HEK293T (cell line): ENCODE results near the gene DENND4C.

Experiments
- CTCF ChIA-PET: fragments of 350-600 bp; formaldehyde crosslinking; extraction: SDS; loops from one replicate; lab custom pipeline; 2021; ENCODE audit warnings: antibody characterized with exemption, inconsistent platforms; lab: Yijun Ruan, JAX
- POLR2A ChIA-PET: fragments of 350-600 bp; formaldehyde crosslinking; extraction: SDS; loops from one replicate; lab custom pipeline; 2020; ENCODE audit warnings: antibody characterized with exemption, inconsistent platforms; lab: Yijun Ruan, JAX
- DNase-seq: peaks from one replicate; pipeline ENCODE4 v3.0.0; 2012; ENCODE audit warnings: mixed read lengths; ENCODE audit errors: extremely low spot score
- ARNT ChIP-seq: fragments of 450-650 bp; IDR thresholded peaks from 2 replicates; pipeline ENCODE4 v1.6.1; 2017; ENCODE audit warnings: mild to moderate bottlenecking
- BHLHE40 ChIP-seq: fragments of 450-650 bp; IDR thresholded peaks from 2 replicates; pipeline ENCODE4 v1.6.1; 2016; ENCODE audit warnings: mild to moderate bottlenecking, moderate library complexity, borderline replicate concordance
- CTBP1 ChIP-seq: fragments of 450-650 bp; IDR thresholded peaks from 2 replicates; pipeline ENCODE4 v1.6.1; 2016; ENCODE audit warnings: borderline replicate concordance
- ELF4 ChIP-seq: fragments of 450-650 bp; IDR thresholded peaks from 2 replicates; pipeline ENCODE4 v1.6.1; 2017; ENCODE audit warnings: antibody characterized with exemption
- FOXA1 ChIP-seq: fragments of 450-650 bp; IDR thresholded peaks from 2 replicates; pipeline ENCODE4 v1.6.1; 2016; ENCODE audit warnings: mild to moderate bottlenecking
- FOXK2 ChIP-seq: fragments of 450-650 bp; IDR thresholded peaks from 2 replicates; pipeline ENCODE4 v1.6.1; 2016; ENCODE audit warnings: mild to moderate bottlenecking
- FOXM1 ChIP-seq: fragments of 450-650 bp; IDR thresholded peaks from 2 replicates; pipeline ENCODE4 v1.6.1; 2017; ENCODE audit warnings: mild to moderate bottlenecking, borderline replicate concordance
- HDGF ChIP-seq: fragments of 450-650 bp; IDR thresholded peaks from 2 replicates; pipeline ENCODE4 v1.6.1; 2017; ENCODE audit warnings: antibody characterized with exemption, borderline replicate concordance
- L3MBTL2 ChIP-seq: fragments of 450-650 bp; conservative IDR thresholded peaks from 2 replicates; pipeline ENCODE4 v1.6.1; 2016; ENCODE audit warnings: mild to moderate bottlenecking
- LEF1 ChIP-seq: fragments of 450-650 bp; IDR thresholded peaks from 2 replicates; pipeline ENCODE4 v1.6.1; 2017; ENCODE audit warnings: mild to moderate bottlenecking, borderline replicate concordance
- NFRKB ChIP-seq: fragments of 450-650 bp; IDR thresholded peaks from 2 replicates; pipeline ENCODE4 v1.6.1; 2016; ENCODE audit warnings: mild to moderate bottlenecking, moderate library complexity
- PKNOX1 ChIP-seq: fragments of 450-650 bp; IDR thresholded peaks from 2 replicates; pipeline ENCODE4 v1.6.1; 2016
- SP1 ChIP-seq: fragments of 450-650 bp; IDR thresholded peaks from 2 replicates; pipeline ENCODE4 v1.6.1; 2017
- SUZ12 ChIP-seq: fragments of 450-650 bp; IDR thresholded peaks from 2 replicates; pipeline ENCODE4 v1.6.1; 2016; ENCODE audit warnings: mild to moderate bottlenecking
- TARDBP ChIP-seq: fragments of 450-650 bp; IDR thresholded peaks from 2 replicates; pipeline ENCODE4 v1.6.1; 2016
- ZNF384 ChIP-seq: fragments of 450-650 bp; IDR thresholded peaks from 2 replicates; pipeline ENCODE4 v1.6.1; 2016

Gene DENND4C

DNA sequence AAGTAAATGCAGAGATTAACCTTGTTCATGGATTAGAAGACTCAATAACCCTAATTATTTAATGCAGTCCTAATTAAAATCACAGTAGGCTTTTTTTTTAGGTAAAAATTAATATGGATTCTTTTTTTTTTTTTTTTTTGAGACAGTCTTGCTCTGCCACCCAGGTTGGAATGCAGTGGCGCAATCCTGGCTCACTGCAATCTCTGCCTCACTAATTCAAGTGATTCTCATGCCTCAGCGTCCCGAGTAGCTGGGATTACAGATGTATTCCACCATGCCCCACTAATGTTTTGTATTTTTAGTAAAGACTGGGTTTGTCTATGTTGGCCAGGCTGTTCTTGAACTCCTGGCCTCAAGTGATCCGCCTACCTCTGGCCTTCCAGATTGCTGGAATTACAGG lies 40.6 kb downstream of the DENND4C start:
- no peak for DNase-seq
- ChIA-PET POLR2A (no interaction called here), CTCF (no interaction called here)
- TF ChIP-seq SP1: no peak
- TF ChIP-seq NFRKB: no peak
- TF ChIP-seq PKNOX1: no peak
- TF ChIP-seq LEF1: no peak

GRCh38 chr9:19281801-19282200 lies 51.3 kb downstream of the DENND4C start:
- ChIA-PET POLR2A (no interaction called here), CTCF (no interaction called here)
- TF ChIP-seq HDGF: no peak
- TF ChIP-seq PKNOX1: no peak
- TF ChIP-seq TARDBP: no peak
- TF ChIP-seq SUZ12: no peak
- TF ChIP-seq LEF1: no peak
- TF ChIP-seq ZNF384: no peak
- no peak for TF ChIP-seq ARNT
- TF ChIP-seq L3MBTL2: no peak
- no peak for TF ChIP-seq BHLHE40
- no peak for TF ChIP-seq FOXK2
- no peak for TF ChIP-seq NFRKB
- no peak for TF ChIP-seq FOXA1
- no peak for TF ChIP-seq FOXM1
- no peak for TF ChIP-seq CTBP1
- TF ChIP-seq SP1: no peak
- no peak for TF ChIP-seq ELF4
- DNase-seq: no peak

GRCh38 chr9:19283072-19283710 lies 52.7 kb downstream of the DENND4C start:
- TF ChIP-seq ELF4 (no peak), FOXM1 (no peak), L3MBTL2 (no peak), ZNF384 (no peak)
- ChIA-PET POLR2A (no interaction called here), CTCF (no interaction called here)

GRCh38 chr9:19284729-19285128 lies 54.2 kb downstream of the DENND4C start:
- TF ChIP-seq HDGF (no peak), FOXA1 (no peak), FOXK2 (no peak), L3MBTL2 (no peak), SP1 (no peak), ZNF384 (no peak), TARDBP (no peak), CTBP1 (no peak), LEF1 (no peak), ARNT (no peak), NFRKB (no peak), SUZ12 (no peak), PKNOX1 (no peak), ELF4 (no peak), BHLHE40 (no peak)
- no peak for DNase-seq
- POLR2A ChIA-PET: no interaction called here
- CTCF ChIA-PET: no interaction called here

More at GRCh38 chr9:19283072-19283710, 52.7 kb downstream of the DENND4C start:
- DNase-seq: no peak

- ChIA-PET POLR2A (no interaction called here), CTCF (no interaction called here)
- peak; percentile 28 for DNase-seq
- TF ChIP-seq NFRKB: no peak; the same call in 1 of the 2 replicates
- no peak for TF ChIP-seq FOXM1
- no peak for TF ChIP-seq SP1
Observed at GRCh38 chr9:19286634-19287188, 56.2 kb downstream of the DENND4C start.

DNA sequence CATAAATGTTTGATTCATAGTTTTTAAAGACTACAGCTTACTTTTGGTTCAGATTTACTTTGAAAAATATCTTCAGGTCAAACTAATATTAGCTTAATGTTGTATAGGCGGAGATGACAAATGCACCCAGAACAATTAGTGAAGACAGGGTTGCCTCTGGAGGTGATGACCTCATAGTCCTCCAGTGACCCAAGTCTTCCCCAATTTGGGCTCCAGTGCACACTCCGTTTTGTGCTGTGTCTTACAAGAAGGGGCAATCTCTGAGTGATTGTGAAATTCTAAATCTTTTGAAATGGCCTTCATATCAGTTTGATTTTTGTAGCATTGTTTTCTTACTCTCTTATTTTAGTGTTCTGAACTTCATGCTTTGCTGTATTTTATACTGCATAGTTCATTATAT lies 57.6 kb downstream of the DENND4C start:
- no peak for TF ChIP-seq TARDBP
- no peak for TF ChIP-seq L3MBTL2
- no peak for TF ChIP-seq ELF4
- no peak for TF ChIP-seq ZNF384
- TF ChIP-seq BHLHE40: no peak
- TF ChIP-seq NFRKB: no peak
- TF ChIP-seq FOXM1: no peak
- POLR2A ChIA-PET: no interaction called here
- CTCF ChIA-PET: no interaction called here
- no peak for DNase-seq

DNA sequence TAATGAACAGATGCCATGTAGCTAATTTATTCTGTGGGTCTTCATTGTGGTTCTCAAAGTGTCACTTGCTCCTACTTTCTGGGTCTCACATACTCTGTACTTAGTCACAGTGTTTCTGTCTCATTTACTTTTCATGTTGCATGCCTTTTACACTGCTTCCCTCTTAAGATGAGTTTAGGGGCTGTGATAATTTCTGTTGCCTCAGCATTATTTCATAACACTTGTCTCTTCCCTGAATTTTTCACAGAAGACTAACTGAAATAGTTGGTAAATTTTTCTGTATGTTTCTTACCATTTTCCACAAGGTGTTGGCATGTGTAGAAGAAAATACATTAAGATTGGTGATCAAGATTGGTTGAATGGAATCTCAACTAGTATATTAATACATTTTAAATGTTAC lies 59.6 kb downstream of the DENND4C start:
- ChIA-PET POLR2A (no interaction called here), CTCF (no interaction called here)
- no peak for DNase-seq
- TF ChIP-seq ZNF384 (no peak), LEF1 (no peak), FOXK2 (no peak), L3MBTL2 (no peak), PKNOX1 (no peak), SUZ12 (no peak), TARDBP (no peak), CTBP1 (no peak), ARNT (no peak), ELF4 (no peak), FOXA1 (no peak), FOXM1 (no peak)
